H9 (cell line): ENCODE data around the gene ZNF106. TPM values are rescaled to one million over a fixed set of nuclear protein-coding genes. Genes with fewer than 3 reads are reported as not detected.

Source experiments
- DNase-seq: peaks from one replicate; pipeline ENCODE4 v3.0.0-alpha.2; 2017
- H2AFZ ChIP-seq: one replicate; pipeline ENCODE4 v1.6.1; 2013; ENCODE audit warnings: mild to moderate bottlenecking, low read length, control low read depth, moderate library complexity
- H2AK5ac ChIP-seq: 2 replicates; pipeline ENCODE4 v1.6.1; 2013; ENCODE audit warnings: low read length, control low read depth, mixed read lengths; ENCODE audit not compliant: insufficient read length
- H2BK120ac ChIP-seq: one replicate; pipeline ENCODE4 v1.6.1; 2013; ENCODE audit warnings: low read depth, mild to moderate bottlenecking, low read length, control low read depth, inconsistent platforms; ENCODE audit not compliant: poor library complexity, severe bottlenecking
- H2BK12ac ChIP-seq: 2 replicates; pipeline ENCODE4 v1.6.1; 2013; ENCODE audit warnings: low read length, control low read depth, mixed read lengths, low read depth; ENCODE audit not compliant: insufficient read length
- H2BK15ac ChIP-seq: 2 replicates; pipeline ENCODE4 v1.6.1; 2013; ENCODE audit warnings: low read depth, low read length, control low read depth
- H2BK20ac ChIP-seq: one replicate; pipeline ENCODE4 v1.6.1; 2013; ENCODE audit warnings: low read depth, mild to moderate bottlenecking, low read length, control low read depth, inconsistent platforms; ENCODE audit not compliant: poor library complexity, severe bottlenecking
- H2BK5ac ChIP-seq: 2 replicates; pipeline ENCODE4 v1.6.1; 2013; ENCODE audit warnings: low read length, control low read depth, mixed read lengths; ENCODE audit not compliant: insufficient read length
- H3K14ac ChIP-seq: 2 replicates; pipeline ENCODE4 v1.6.1; 2013; ENCODE audit warnings: low read length, control low read depth; ENCODE audit not compliant: insufficient read depth
- H3K18ac ChIP-seq: 2 replicates; pipeline ENCODE4 v1.6.1; 2013; ENCODE audit warnings: low read depth, mild to moderate bottlenecking, mixed read lengths, low read length, control low read depth; ENCODE audit not compliant: insufficient read length
- H3K23ac ChIP-seq: 2 replicates; pipeline ENCODE4 v1.6.1; 2013; ENCODE audit warnings: low read length, control low read depth, mixed read lengths, low read depth; ENCODE audit not compliant: insufficient read length
- H3K23me2 ChIP-seq: 2 replicates; pipeline ENCODE4 v1.6.1; 2013; ENCODE audit warnings: low read depth, mild to moderate bottlenecking, mixed read lengths, low read length, control low read depth; ENCODE audit not compliant: insufficient read length, poor library complexity, severe bottlenecking
- H3K27ac ChIP-seq: 2 replicates; pipeline ENCODE4 v1.5.1; 2013; ENCODE audit warnings: low read length, control low read depth, mixed read lengths, low read depth; ENCODE audit not compliant: insufficient read length
- H3K27me3 ChIP-seq: 2 replicates; pipeline ENCODE4 v1.6.1; 2013; ENCODE audit warnings: low read length, control low read depth, inconsistent platforms; ENCODE audit not compliant: insufficient read depth
- H3K4ac ChIP-seq: 2 replicates; pipeline ENCODE4 v1.6.1; 2013; ENCODE audit warnings: low read depth, mild to moderate bottlenecking, control low read depth, inconsistent platforms, low read length, moderate library complexity
- H3K4me1 ChIP-seq: 2 replicates; pipeline ENCODE4 v1.6.1; 2013; ENCODE audit warnings: low read length, control low read depth, inconsistent platforms; ENCODE audit not compliant: insufficient read depth
- H3K4me2 ChIP-seq: 2 replicates; pipeline ENCODE4 v1.6.1; 2013; ENCODE audit warnings: low read length, control low read depth, mixed read lengths; ENCODE audit not compliant: insufficient read length, insufficient read depth
- H3K56ac ChIP-seq: 2 replicates; pipeline ENCODE4 v1.6.1; 2013; ENCODE audit warnings: low read depth, mild to moderate bottlenecking, mixed read lengths, low read length, control low read depth; ENCODE audit not compliant: insufficient read length
- H3K79me1 ChIP-seq: 2 replicates; pipeline ENCODE4 v1.6.1; 2013; ENCODE audit warnings: low read depth, mild to moderate bottlenecking, moderate library complexity, low read length, control low read depth, inconsistent platforms; ENCODE audit not compliant: insufficient read depth, poor library complexity, severe bottlenecking
- H3K79me2 ChIP-seq: 2 replicates; pipeline ENCODE4 v1.6.1; 2013; ENCODE audit warnings: low read length, control low read depth, inconsistent platforms; ENCODE audit not compliant: insufficient read depth
- H3K9ac ChIP-seq: 2 replicates; pipeline ENCODE4 v1.6.1; 2013; ENCODE audit warnings: low read length, control low read depth, mixed read lengths; ENCODE audit not compliant: insufficient read length; ENCODE audit errors: extremely low read depth
- H3K9me3 ChIP-seq: one replicate; pipeline ENCODE4 v1.6.1; 2013; ENCODE audit warnings: low read depth, low read length, inconsistent platforms; ENCODE audit not compliant: control insufficient read depth
- H3T11ph ChIP-seq: one replicate; pipeline ENCODE4 v1.6.1; 2013; ENCODE audit warnings: mild to moderate bottlenecking, low read length, control low read depth, inconsistent platforms
- H4K20me1 ChIP-seq: one replicate; pipeline ENCODE4 v1.6.1; 2013; ENCODE audit not compliant: control insufficient read depth, insufficient read length, insufficient read depth
- H4K5ac ChIP-seq: 2 replicates; pipeline ENCODE4 v1.6.1; 2013; ENCODE audit warnings: low read depth, mild to moderate bottlenecking, mixed read lengths, low read length, control low read depth; ENCODE audit not compliant: insufficient read length
- H4K8ac ChIP-seq: replicated peaks from 2 replicates; pipeline ENCODE4 v1.6.1; 2013; ENCODE audit warnings: low read length, control low read depth, mixed read lengths, low read depth; ENCODE audit not compliant: insufficient read length
- H4K91ac ChIP-seq: 2 replicates; pipeline ENCODE4 v1.6.1; 2013; ENCODE audit warnings: low read depth, mild to moderate bottlenecking, moderate library complexity, mixed read lengths, low read length, control low read depth; ENCODE audit not compliant: insufficient read length
- H3K27ac Mint-ChIP-seq, 3 experiments: 2 replicates in 2 of 3; 3 replicates in 1 of 3; pipeline ENCODE4 v1.8.0; 2020 to 2021; ENCODE audit warnings: mixed read lengths in 3 of 3, mild to moderate bottlenecking in 1 of 3, moderate library complexity in 1 of 3
- H3K27me3 Mint-ChIP-seq: 2 replicates; pipeline ENCODE4 v1.8.0; 2021; ENCODE audit warnings: low read depth, mild to moderate bottlenecking, moderate library complexity, mixed read lengths
- H3K36me3 Mint-ChIP-seq, 3 experiments: 2 replicates in 2 of 3; 3 replicates in 1 of 3; pipeline ENCODE4 v1.8.0; 2020 to 2021; ENCODE audit warnings: low read depth in 3 of 3, mixed read lengths in 3 of 3; ENCODE audit not compliant: insufficient read depth in 1 of 3
- H3K4me1 Mint-ChIP-seq, 2 experiments: 2 replicates each; pipeline ENCODE4 v1.8.0; 2020; ENCODE audit warnings: mixed read lengths in 2 of 2
- H3K4me3 Mint-ChIP-seq, 2 experiments: 2 replicates in 1 of 2; 3 replicates in 1 of 2; pipeline ENCODE4 v1.8.0; 2020 to 2021; ENCODE audit warnings: mild to moderate bottlenecking in 2 of 2, mixed read lengths in 2 of 2, moderate library complexity in 1 of 2
- H3K9me3 Mint-ChIP-seq, 2 experiments: 2 replicates in 1 of 2; 3 replicates in 1 of 2; pipeline ENCODE4 v1.8.0; 2020; ENCODE audit warnings: mild to moderate bottlenecking in 2 of 2, mixed read lengths in 2 of 2, moderate library complexity in 1 of 2
- WGBS: extraction: QIAGEN DNeasy Blood & Tissue Kit; methylation state at CpG from one replicate; pipeline ENCODE4 v1.1.7; 2013; ENCODE audit warnings: missing lambda C conversion rate, low lambda C conversion rate, mixed read lengths; ENCODE audit not compliant: insufficient read length; ENCODE audit errors: extremely low coverage; 5-methylcytosine and 5-hydroxymethylcytosine counted together
- total RNA-seq: library from RNA; stranded (reverse); gene quantifications from 2 replicates; pipeline ENCODE4 v1.2.1, GENCODE V29; 2021
- TF ChIP-seq, protein P1 (sequence below): fragments of 200-600 bp; sonication (generic); conservative IDR thresholded peaks from 3 replicates; pipeline ENCODE4 v1.8.0; 2021; ENCODE audit warnings: antibody characterized with exemption, mild to moderate bottlenecking

Gene ZNF106
- total RNA-seq, 1 experiment from 2014 or later: 55.0 TPM

DNA sequence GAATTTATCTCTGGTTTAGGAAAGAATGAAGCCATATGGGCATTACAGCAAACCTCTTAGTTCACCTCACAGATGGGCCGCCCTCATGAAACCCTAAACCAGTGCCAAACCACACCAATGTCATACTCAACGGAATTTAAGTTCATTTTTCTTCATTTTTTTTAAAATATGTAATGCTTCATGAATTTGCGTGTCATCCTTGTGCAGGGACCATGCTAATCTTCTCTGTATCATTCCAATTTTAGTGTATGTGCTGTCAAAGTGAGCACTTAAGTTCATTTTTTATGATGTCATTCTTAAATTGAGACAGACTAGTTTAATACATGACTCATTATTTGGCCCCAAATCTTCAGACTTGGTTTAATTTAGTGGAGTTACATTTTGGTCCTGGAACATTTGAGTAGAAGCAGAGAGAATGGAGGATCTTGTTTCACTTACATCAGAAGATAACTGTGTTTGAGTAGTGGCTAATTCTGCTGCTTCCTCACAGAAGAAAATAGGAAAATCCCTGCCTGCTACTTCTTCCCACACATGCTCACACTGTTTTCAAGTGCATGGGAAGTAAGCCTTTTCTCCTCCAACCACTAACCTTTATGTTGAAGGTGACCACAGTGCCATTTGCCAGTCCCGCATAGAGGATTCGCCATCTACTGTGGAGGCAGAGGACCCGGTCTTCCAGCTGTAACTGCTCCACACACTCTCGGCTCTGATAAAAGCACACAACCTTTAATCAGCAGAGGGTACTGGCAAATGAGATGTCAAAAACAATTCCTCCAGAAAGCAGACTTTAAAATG is 63.3 kb downstream of the ZNF106 start:
- Histone ChIP-seq H3K4me1 (no peaks in the 10 kb centered on the region), H3K4ac (no peak overlapping the region), H3K27ac (no peak overlapping the region), H3K18ac (no peak overlapping the region), H2AK5ac (no peak overlapping the region), H2BK5ac (no peak overlapping the region), H4K91ac (no peak overlapping the region), H2BK120ac (no peak overlapping the region), H2AFZ (no peak overlapping the region), H3K56ac (no peak overlapping the region), H4K8ac (no peak overlapping the region), H3K79me2 (no peaks in the 10 kb centered on the region), H3K9me3 (no peaks in the 10 kb centered on the region), H3K4me2 (no peak overlapping the region), H2BK12ac (no peak overlapping the region), H4K20me1 (no peaks in the 10 kb centered on the region), H2BK20ac (no peak overlapping the region), H3T11ph (no peak overlapping the region), H2BK15ac (no peak overlapping the region), H3K23me2 (no peaks in the 10 kb centered on the region), H3K14ac (no peak overlapping the region), H3K27me3 (no peaks in the 10 kb centered on the region), H3K9ac (no peak overlapping the region), H3K23ac (no peak overlapping the region), H4K5ac (no peak overlapping the region), H3K79me1 (no peaks in the 10 kb centered on the region)
- Mint-ChIP-seq H3K36me3 (peaks cover 16 to 76% (median 59%) of the 10 kb centered on the region in 3 experiments; a peak in 6 of 7 replicates), H3K4me1 (no peaks in the 10 kb centered on the region), H3K27ac (no peak overlapping the region), H3K27me3 (no peaks in the 10 kb centered on the region), H3K9me3 (no peaks in the 10 kb centered on the region), H3K4me3 (no peak overlapping the region)
- no peak for DNase-seq
- TF ChIP-seq, protein P1, sequence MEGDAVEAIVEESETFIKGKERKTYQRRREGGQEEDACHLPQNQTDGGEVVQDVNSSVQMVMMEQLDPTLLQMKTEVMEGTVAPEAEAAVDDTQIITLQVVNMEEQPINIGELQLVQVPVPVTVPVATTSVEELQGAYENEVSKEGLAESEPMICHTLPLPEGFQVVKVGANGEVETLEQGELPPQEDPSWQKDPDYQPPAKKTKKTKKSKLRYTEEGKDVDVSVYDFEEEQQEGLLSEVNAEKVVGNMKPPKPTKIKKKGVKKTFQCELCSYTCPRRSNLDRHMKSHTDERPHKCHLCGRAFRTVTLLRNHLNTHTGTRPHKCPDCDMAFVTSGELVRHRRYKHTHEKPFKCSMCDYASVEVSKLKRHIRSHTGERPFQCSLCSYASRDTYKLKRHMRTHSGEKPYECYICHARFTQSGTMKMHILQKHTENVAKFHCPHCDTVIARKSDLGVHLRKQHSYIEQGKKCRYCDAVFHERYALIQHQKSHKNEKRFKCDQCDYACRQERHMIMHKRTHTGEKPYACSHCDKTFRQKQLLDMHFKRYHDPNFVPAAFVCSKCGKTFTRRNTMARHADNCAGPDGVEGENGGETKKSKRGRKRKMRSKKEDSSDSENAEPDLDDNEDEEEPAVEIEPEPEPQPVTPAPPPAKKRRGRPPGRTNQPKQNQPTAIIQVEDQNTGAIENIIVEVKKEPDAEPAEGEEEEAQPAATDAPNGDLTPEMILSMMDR: no peak
- WGBS: no CpG with 5 or more reads among the region's 7 CpGs
